Effector memory CD4-positive, alpha-beta T cell (primary cell): ENCODE measurements around the gene C1QTNF12.
"Not testable (repeated sequence)": the region's sequence is repeated elsewhere in the genome, so short reads cannot be mapped to it uniquely, and the experiment has no call there.

Experiments used
- DNase-seq, 3 donors: peaks; one replicate each; pipeline ENCODE4 v3.0.0-alpha.2; 2020
- H3K27ac ChIP-seq: 2 replicates; pipeline ENCODE4 v1.7.0; 2013; ENCODE audit warnings: mild to moderate bottlenecking, low read length, moderate library complexity; ENCODE audit not compliant: insufficient read depth, poor library complexity, severe bottlenecking
- H3K27me3 ChIP-seq: replicated peaks from 2 replicates; pipeline ENCODE4 v1.7.0; 2013; ENCODE audit warnings: mild to moderate bottlenecking, low read length; ENCODE audit not compliant: insufficient read depth, control insufficient read depth, poor library complexity, severe bottlenecking
- H3K36me3 ChIP-seq: 2 replicates; pipeline ENCODE4 v1.7.0; 2013; ENCODE audit warnings: mild to moderate bottlenecking, low read length, moderate library complexity; ENCODE audit not compliant: control insufficient read depth, insufficient read depth
- H3K4me1 ChIP-seq: 2 replicates; pipeline ENCODE4 v1.7.0; 2013; ENCODE audit warnings: low read length, mild to moderate bottlenecking; ENCODE audit not compliant: control insufficient read depth, insufficient read depth, poor library complexity, severe bottlenecking
- H3K4me3 ChIP-seq: 2 replicates; pipeline ENCODE4 v1.7.0; 2013; ENCODE audit warnings: low read length, low read depth, mild to moderate bottlenecking; ENCODE audit not compliant: insufficient read depth, poor library complexity, severe bottlenecking
- H3K9me3 ChIP-seq: 2 replicates; pipeline ENCODE4 v1.7.0; 2013; ENCODE audit warnings: mild to moderate bottlenecking, low read length, moderate library complexity; ENCODE audit not compliant: control insufficient read depth

C1QTNF12 gene

GRCh38 chr1:1198423-1199140 lies 47.9 kb downstream of the C1QTNF12 start:
- H3K4me3 ChIP-seq: no peak overlapping the region
- H3K27me3 ChIP-seq: no peaks in the 10 kb centered on the region
- peaks cover 7% of the 10 kb centered on the region for H3K4me1 ChIP-seq
- H3K36me3 ChIP-seq: no peaks in the 10 kb centered on the region
- no peak for DNase-seq
- H3K27ac ChIP-seq: no peak overlapping the region
- no peaks in the 10 kb centered on the region for H3K9me3 ChIP-seq

GRCh38 chr1:1197551-1198422 lies 48.7 kb downstream of the C1QTNF12 start:
- Histone ChIP-seq H3K4me3 (no peak overlapping the region), H3K4me1 (peaks cover 7% of the 10 kb centered on the region), H3K36me3 (no peaks in the 10 kb centered on the region), H3K9me3 (no peaks in the 10 kb centered on the region), H3K27ac (no peak overlapping the region), H3K27me3 (no peaks in the 10 kb centered on the region)
- no peak for DNase-seq

GRCh38 chr1:1197188-1197500 lies 49.4 kb downstream of the C1QTNF12 start:
- Histone ChIP-seq H3K36me3 (no peaks in the 10 kb centered on the region), H3K9me3 (no peaks in the 10 kb centered on the region), H3K27me3 (no peaks in the 10 kb centered on the region), H3K4me3 (no peak overlapping the region), H3K27ac (no peak overlapping the region), H3K4me1 (peaks cover 7% of the 10 kb centered on the region)
- DNase-seq: no peak

- DNase-seq: no peak
Measured at GRCh38 chr1:1196431-1197187, 49.9 kb downstream of the C1QTNF12 start.

GRCh38 chr1:1195726-1196125 lies 50.8 kb downstream of the C1QTNF12 start:
- H3K9me3 ChIP-seq, H3K4me3 ChIP-seq, H3K27ac ChIP-seq, H3K36me3 ChIP-seq, H3K4me1 ChIP-seq, H3K27me3 ChIP-seq, DNase-seq: not testable (repeated sequence)

More at GRCh38 chr1:1196431-1197187, 49.9 kb downstream of the C1QTNF12 start:
- H3K4me3 ChIP-seq: no peak overlapping the region
- H3K9me3 ChIP-seq: no peaks in the 10 kb centered on the region
- no peaks in the 10 kb centered on the region for H3K36me3 ChIP-seq
- peaks cover 7% of the 10 kb centered on the region for H3K4me1 ChIP-seq
- H3K27ac ChIP-seq: no peak overlapping the region
- no peaks in the 10 kb centered on the region for H3K27me3 ChIP-seq

- DNase-seq: no peak
- no peaks in the 10 kb centered on the region for H3K27me3 ChIP-seq
Measured at GRCh38 chr1:1194723-1195122, 51.8 kb downstream of the C1QTNF12 start.

More at GRCh38 chr1:1194723-1195122, 51.8 kb downstream of the C1QTNF12 start:
- H3K4me3 ChIP-seq: no peak overlapping the region
- H3K36me3 ChIP-seq: no peaks in the 10 kb centered on the region
- H3K27ac ChIP-seq: no peak overlapping the region
- H3K9me3 ChIP-seq: no peaks in the 10 kb centered on the region
- H3K4me1 ChIP-seq: no peaks in the 10 kb centered on the region
